Superior temporal gyrus (tissue), 1 donor: ENCODE results near the gene ZMYND19.
"Not testable (repeated sequence)": the region's sequence is repeated elsewhere in the genome, so short reads cannot be mapped to it uniquely, and the experiment has no call there.

Source experiments
- DNase-seq: peaks from one replicate; pipeline ENCODE4 v3.0.0-alpha.2; 2016; ENCODE audit errors: extremely low spot score

Gene ZMYND19

GRCh38 chr9:137588891-137589290 lies 1.4 kb downstream of the ZMYND19 start:
- DNase-seq = no peak

GRCh38 chr9:137588311-137588710 lies 2.0 kb downstream of the ZMYND19 start:
- no peak for DNase-seq

GRCh38 chr9:137586854-137587253 lies 3.5 kb downstream of the ZMYND19 start:
- DNase-seq = no peak

- DNase-seq = no peak
Observed at GRCh38 chr9:137583957-137584356, 6.4 kb downstream of the ZMYND19 start.

GRCh38 chr9:137583347-137583746 lies 7.0 kb downstream of the ZMYND19 start:
- DNase-seq = no peak

GRCh38 chr9:137582286-137582860 lies 7.9 kb downstream of the ZMYND19 start:
- DNase-seq = no peak

GRCh38 chr9:137581361-137582285 lies 8.7 kb downstream of the ZMYND19 start:
- DNase-seq = no peak

GRCh38 chr9:137580954-137581322 lies 9.4 kb downstream of the ZMYND19 start:
- no peak for DNase-seq

- no peak for DNase-seq
Observed at GRCh38 chr9:137580209-137580953, 9.9 kb downstream of the ZMYND19 start.

- DNase-seq = no peak
Observed at GRCh38 chr9:137579259-137579604, 11.1 kb downstream of the ZMYND19 start.

- peak; percentile 97 for DNase-seq
Observed at GRCh38 chr9:137578518-137579258, 11.6 kb downstream of the ZMYND19 start, which contains the start of gene DPH7. TSS of gene DPH7 (minus strand) at chr9:137578925. CDS start at chr9:137578777, 148 bp downstream.

- DNase-seq = no peak
Observed at GRCh38 chr9:137575716-137576411, 14.4 kb downstream of the ZMYND19 start.

- DNase-seq = peak; percentile 57
Observed at GRCh38 chr9:137575364-137575715, 15.0 kb downstream of the ZMYND19 start.

GRCh38 chr9:137574192-137574591 lies 16.1 kb downstream of the ZMYND19 start:
- DNase-seq = no peak

- no peak for DNase-seq
Observed at GRCh38 chr9:137570566-137570965, 19.7 kb downstream of the ZMYND19 start.

GRCh38 chr9:137569609-137570203 lies 20.6 kb downstream of the ZMYND19 start:
- DNase-seq = no peak

GRCh38 chr9:137568445-137568844 lies 21.9 kb downstream of the ZMYND19 start:
- DNase-seq = not testable (repeated sequence)

- no peak for DNase-seq
Observed at GRCh38 chr9:137564817-137565411, 25.4 kb downstream of the ZMYND19 start.

- no peak for DNase-seq
Observed at GRCh38 chr9:137564134-137564533, 26.2 kb downstream of the ZMYND19 start.

- DNase-seq = no peak
Observed at GRCh38 chr9:137558127-137558526, 32.2 kb downstream of the ZMYND19 start.
